Testis (tissue), 2 donors: Measurements from ENCODE around the gene ZFP36L2.

Experiments used
- CTCF ChIP-seq, 3 experiments: fragments of 450-650 bp in 2 of 3; fragments of 200-600 bp in 1 of 3; sonication (generic) in 1 of 3; IDR thresholded peaks; one replicate each; pipeline ENCODE4 v1.5.1; 2016 to 2019; ENCODE audit warnings: antibody characterized with exemption in 3 of 3, mild to moderate bottlenecking in 2 of 3, moderate library complexity in 1 of 3
- POLR2A ChIP-seq: fragments of 450-650 bp; IDR thresholded peaks from one replicate; pipeline ENCODE4 v1.6.1; 2017; ENCODE audit warnings: antibody characterized with exemption, mild to moderate bottlenecking, moderate library complexity

GRCh38 chr2:43218702-43219382, 7.6 kb downstream of the ZFP36L2 start:
- no peak for TF ChIP-seq CTCF (IDR thresholded peaks at IDR 0.05)
- TF ChIP-seq POLR2A = no peak
